Measurements from ENCODE around the gene CEBPB.
"Not testable (repeated sequence)": the region's sequence is repeated elsewhere in the genome, so short reads cannot be mapped to it uniquely, and the experiment has no call there.

CEBPB gene

DNA sequence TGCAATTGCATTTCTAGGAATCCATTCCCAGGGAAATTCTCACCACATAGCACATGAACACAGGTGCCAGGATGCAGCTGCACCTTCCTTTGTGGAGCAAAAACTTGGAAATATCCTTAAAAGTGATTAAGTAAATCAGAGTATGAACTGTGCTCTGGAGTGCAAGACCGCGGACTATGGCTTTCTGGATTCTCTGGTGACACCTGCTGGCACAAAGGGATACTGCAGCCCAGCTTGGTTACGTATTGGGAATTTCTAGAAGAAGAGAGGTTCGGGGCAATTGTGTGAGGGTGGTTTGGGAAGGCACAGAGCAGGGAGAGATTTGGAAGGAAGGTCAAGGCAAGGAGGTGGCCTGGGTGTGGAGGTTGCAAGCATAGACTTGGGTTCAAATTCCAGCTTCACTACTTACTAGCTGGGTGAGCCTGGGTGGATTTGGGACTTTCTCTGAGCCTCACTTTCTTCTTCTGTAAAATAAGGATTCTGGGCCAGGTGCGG, 21.3 kb upstream of the CEBPB start:
- peak; percentile 64 for DNase-seq (ENCODE audit: low read depth, low spot score)

DNA sequence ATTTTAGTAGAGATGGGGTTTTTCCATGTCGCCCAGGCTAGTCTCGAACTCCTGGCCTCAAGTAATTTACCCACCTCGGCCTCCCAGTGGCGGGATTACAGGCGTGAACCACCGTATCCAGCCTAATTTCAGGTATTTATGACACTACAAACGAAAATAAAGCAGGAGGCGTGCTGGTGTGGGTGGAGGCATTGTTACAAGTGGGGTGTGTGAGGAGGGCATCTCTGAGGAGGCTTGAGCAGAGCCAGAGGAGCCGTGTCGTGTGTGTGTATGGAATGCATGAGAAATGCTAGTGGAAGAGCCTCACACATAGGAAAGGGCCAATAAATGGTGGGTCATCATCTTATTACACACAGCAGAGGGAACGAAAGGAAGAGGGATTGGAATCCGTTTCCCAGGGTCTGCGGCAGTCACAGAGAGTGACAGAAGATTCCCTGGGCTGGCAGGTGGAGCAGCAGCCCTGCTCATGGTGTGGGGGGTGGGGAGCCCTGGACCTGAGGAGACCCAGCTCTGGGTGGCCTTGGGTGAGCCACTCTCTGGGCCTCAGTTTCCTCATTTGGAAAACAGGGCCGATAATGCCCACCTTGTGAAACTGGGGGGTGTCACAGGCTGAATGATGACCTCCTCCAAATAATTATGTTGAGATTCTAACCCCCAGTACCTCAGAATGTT, 19.9 kb upstream of the CEBPB start:
- DNase-seq (ENCODE audit: low read depth, low spot score), result no peak

DNA sequence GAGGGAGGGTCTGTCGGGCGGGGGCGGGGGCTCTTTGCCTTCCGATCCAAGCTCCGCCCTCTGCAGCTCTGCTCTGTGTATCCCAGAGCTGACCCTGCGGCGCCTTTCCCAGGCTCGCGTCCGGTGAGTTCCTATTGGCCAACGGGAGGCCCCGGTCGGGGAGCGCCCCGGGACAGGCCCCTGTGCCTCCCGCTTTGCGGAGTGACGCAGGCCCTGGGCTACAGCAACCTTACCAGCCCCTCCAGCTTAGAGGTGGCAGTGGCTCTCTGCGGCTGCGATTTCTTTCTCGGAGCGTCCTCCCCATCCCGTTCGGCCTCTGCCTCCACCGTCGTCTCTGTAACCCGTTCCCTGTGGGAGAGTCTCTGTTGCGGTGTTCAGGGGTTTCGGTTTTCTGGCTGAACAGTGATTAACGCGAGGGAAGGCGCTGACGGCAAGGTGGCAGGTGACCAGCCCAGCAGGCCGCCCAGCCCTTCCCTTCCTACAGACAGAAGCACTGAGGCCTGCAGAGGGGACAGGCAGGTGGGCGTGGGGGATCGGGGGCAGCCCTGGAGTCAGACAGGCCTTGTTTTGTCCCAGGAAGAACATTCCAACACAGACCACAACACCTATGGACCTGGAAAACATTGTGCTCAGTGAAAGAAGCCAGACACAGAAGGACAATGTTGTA, 18.1 kb upstream of the CEBPB start:
- DNase-seq (ENCODE audit: low read depth, low spot score), result no peak

DNA sequence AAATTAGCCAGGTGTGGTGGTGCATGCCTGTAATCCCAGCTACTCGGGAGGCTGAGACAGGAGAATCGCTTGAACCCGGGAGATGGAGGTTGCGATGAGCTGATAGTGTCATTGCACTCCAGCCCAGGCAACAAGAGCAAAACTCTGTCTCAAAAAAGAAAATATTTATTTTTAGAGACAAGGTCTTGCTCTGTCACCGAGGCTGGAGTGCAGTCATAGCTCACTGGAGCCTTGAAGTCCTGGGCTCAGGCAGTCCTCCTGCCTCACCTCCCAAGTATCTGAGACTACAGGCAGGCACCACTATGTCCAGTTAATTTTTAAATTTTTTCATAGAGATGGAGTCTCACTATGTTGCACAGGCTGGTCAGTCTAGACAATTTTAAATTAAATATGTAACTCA, 16.2 kb upstream of the CEBPB start:
- DNase-seq (ENCODE audit: low read depth, low spot score), result no peak

DNA sequence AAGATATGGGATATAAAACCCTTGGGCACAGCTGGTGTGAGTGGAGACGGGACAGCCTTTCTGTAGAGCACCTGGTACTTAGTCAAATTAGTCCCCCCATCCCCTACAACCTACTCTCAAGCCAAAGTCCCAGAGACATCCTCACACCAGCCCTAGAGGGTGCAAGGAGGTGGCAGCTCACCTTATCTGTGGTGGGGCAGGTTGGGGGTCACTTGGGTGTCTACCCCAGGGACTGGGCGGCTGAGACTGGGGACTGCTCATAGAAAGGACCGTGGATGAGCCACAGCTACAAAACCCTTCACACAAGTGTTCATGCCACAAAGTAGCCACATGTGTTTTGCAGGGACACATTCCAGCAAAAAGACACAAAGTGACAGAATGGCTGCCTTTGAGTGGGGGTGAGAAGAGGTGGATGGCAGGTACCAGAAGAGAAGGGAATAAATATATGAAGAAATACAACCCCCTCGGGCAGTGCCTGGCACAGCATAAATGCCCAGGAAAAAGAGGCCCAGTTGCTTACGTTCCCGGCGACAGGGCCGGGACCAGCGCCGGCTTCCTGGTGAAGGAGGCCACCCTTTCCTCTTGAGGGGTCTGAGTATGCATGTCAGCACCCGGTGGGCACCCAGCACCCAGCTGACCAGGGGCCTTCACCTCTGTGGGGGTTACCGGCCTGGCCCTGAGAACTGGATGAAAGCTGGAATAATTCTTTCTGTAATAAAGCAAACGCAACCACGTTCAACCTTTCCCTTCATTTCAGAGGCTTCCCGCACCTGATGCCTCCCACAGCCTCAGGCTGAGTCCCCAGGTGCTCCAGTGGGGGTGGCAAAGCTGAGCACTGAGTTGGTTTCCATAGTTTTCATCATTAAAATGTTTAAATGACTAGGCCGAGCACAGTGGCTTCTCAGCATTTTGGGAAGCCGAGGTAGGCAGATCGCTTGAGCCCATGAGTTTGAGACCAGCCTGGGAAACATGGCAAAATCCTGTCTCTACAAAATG, 14.4 kb upstream of the CEBPB start:
- DNase-seq (ENCODE audit: low read depth, low spot score), result no peak

- DNase-seq (ENCODE audit: low read depth, low spot score), result not testable (repeated sequence)
Observed at GRCh38 chr20:50178672-50179071, 12.0 kb upstream of the CEBPB start.

DNA sequence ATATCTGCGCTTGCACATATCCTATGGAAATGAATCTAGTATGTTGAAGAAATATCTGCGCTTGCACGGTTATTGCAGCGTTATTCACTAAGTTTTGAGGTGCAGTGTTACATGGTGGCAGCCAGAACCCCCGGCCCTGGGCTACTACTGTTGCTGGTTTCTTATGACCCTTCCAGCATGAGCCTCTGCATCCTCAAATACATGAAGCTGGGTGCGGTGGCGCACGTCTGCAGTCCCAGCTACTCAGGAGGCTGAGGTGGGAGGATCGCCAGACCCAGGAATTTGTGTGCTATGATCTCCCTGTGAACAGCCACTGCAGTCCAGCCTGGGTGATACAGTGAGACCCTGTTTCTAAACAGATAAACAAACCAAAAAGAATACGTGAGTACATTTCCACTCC, 9.3 kb upstream of the CEBPB start:
- DNase-seq (ENCODE audit: low read depth, low spot score), result no peak

DNA sequence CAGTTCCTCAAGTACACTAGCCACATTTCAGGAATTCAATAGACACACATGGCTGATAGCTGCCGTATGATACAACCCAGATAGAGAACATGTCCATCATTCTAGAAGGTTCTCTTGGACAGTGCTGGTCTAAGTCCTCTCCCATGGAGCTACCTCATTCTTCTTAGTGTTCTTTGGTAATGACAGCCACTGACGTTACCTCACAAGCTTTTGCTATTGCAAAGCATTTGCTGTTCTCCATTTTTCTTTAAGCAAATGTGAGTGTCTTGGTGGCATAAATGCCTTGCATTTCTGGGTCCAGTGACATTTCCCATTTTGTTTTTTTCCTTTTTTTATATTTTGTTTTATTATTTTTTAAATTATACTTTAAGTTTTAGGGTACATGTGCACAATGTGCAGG, 8.3 kb upstream of the CEBPB start:
- DNase-seq (ENCODE audit: low read depth, low spot score), result no peak

DNA sequence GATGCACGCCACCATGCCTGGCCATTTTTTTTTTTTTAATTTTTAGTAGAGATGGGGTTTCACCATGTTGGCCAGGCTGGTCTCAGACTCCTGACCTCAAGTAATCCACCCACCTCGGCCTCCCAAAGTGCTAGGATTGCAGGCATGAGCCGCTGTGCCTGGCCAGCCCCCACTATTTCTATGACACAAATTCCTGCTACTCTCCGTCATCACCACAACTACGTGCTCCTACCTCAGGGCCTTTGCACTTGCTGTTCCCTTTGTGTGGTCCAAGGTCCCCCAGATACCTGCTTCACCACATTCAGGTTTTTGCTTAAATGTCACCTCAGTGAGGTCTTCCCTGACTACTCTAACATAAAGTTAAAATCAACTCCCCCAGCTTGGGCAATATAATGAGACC, 5.2 kb upstream of the CEBPB start:
- no peak for DNase-seq (ENCODE audit: low read depth, low spot score)

DNA sequence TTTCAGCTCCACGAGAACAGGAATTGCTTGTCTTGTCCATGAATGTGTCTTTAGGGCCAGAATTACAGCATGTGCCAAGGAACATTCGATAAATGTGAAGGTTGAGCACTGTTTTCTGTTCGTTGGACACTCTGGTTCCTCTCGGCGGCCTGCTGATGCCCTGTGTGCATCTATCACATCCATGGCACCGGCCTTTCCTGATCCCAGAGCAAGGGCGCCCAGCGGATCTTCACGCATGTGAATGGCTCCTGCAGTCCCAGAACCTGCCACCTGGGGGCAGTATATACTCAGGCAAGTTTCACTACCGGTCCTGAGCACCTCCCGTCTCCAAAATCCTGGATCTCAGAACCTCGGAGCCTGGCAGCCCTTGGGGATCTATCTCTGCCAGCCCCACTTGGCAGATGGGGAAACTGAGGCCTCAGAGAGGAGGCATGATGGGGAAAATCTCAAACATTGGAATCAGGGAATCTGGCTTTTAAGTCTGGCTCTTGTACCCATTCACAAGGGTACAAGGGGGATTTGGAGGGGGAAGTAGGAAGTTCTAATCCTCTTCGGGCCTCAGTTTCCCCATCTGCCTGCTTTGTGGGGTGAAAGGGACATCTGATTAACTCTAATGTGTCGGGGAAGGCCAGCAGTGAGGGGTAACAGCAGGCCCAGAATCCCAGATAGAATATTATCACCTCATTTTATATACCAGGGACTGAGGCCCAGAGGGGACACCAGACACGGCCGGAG, 4.3 kb upstream of the CEBPB start:
- DNase-seq (ENCODE audit: low read depth, low spot score), result peak; percentile 76

GRCh38 chr20:50186987-50187402, 3.6 kb upstream of the CEBPB start:
- no peak for DNase-seq (ENCODE audit: low read depth, low spot score)

- no peak for DNase-seq (ENCODE audit: low read depth, low spot score)
Observed at GRCh38 chr20:50187403-50188051, 3.1 kb upstream of the CEBPB start.

GRCh38 chr20:50188287-50188688, 2.3 kb upstream of the CEBPB start:
- no peak for DNase-seq (ENCODE audit: low read depth, low spot score)

- no peak for DNase-seq (ENCODE audit: low read depth, low spot score)
Observed at GRCh38 chr20:50188879-50189680, 1.6 kb upstream of the CEBPB start.

DNA sequence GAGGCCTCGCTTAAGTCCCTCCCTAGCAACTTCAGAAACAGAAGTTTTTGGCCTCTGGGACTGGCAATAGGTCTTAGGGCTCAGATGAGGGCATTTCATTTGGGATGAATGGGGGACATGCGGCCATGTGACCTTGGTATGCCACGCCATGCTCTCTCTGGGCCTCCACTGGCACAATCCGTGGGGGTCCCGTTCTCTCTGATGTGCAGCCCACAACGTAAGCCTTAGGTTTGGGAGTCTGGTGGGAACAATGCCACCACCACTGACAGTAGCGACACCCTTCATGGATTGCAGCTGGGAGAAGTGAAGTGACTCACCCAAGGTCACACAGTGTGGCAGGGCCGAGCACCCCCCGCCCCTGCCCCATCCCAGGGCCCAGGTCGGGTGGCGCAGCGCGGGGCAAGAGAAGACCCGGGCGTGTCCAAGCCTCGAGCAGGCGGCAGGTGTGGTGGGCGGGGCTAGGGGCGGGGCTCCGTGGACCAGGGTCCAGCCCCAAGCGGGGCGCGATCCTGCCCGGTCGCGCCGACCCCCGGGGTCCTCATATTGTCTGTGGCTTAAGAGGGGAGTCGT, 864 bp upstream of the CEBPB start:
- no peak for DNase-seq (ENCODE audit: low read depth, low spot score)

GRCh38 chr20:50191065-50191543, 474 bp downstream of the CEBPB start:
- DNase-seq (ENCODE audit: low read depth, low spot score), result no peak

DNA sequence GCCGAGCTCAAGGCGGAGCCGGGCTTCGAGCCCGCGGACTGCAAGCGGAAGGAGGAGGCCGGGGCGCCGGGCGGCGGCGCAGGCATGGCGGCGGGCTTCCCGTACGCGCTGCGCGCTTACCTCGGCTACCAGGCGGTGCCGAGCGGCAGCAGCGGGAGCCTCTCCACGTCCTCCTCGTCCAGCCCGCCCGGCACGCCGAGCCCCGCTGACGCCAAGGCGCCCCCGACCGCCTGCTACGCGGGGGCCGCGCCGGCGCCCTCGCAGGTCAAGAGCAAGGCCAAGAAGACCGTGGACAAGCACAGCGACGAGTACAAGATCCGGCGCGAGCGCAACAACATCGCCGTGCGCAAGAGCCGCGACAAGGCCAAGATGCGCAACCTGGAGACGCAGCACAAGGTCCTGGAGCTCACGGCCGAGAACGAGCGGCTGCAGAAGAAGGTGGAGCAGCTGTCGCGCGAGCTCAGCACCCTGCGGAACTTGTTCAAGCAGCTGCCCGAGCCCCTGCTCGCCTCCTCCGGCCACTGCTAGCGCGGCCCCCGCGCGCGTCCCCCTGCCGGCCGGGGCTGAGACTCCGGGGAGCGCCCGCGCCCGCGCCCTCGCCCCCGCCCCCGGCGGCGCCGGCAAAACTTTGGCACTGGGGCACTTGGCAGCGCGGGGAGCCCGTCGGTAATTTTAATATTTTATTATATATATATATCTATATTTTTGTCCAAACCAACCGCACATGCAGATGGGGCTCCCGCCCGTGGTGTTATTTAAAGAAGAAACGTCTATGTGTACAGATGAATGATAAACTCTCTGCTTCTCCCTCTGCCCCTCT, 1.1 kb downstream of the CEBPB start:
- DNase-seq (ENCODE audit: low read depth, low spot score), result peak; percentile 30

GRCh38 chr20:50192364-50193198, 2.0 kb downstream of the CEBPB start:
- peak; percentile 70 for DNase-seq (ENCODE audit: low read depth, low spot score)

Measured in activated naive CD8-positive, alpha-beta T cell treated with anti-CD3 and anti-CD28 coated beads, Interleukin-2, amount 50 U/mL, for 16 hours (primary cell).